HepG2 (cell line): Measurements from ENCODE around the gene ALKBH5. TPM values are rescaled to one million over a fixed set of nuclear protein-coding genes. Genes with fewer than 3 reads are reported as not detected.

ENCODE experiments used
- DMAP1 ChIP-seq: IDR thresholded peaks from 2 replicates; pipeline ENCODE4 v1.6.1; 2016
- ELF1 ChIP-seq: sonication (generic); formaldehyde crosslinking; IDR thresholded peaks from 2 replicates; pipeline ENCODE4 v1.4.0; 2020; ENCODE audit warnings: missing genetic modification reagents
- FOSL2 ChIP-seq: sonication (generic); formaldehyde crosslinking; IDR thresholded peaks from 2 replicates; pipeline ENCODE4 v1.4.0; 2020; ENCODE audit warnings: missing genetic modification reagents
- GFI1 ChIP-seq: sonication (generic); formaldehyde crosslinking; IDR thresholded peaks from 2 replicates; pipeline ENCODE4 v1.5.0; 2020; ENCODE audit warnings: missing genetic modification reagents, mild to moderate bottlenecking, borderline replicate concordance
- KDM3A ChIP-seq: IDR thresholded peaks from 2 replicates; pipeline ENCODE4 v1.6.1; 2018; ENCODE audit warnings: low read depth, missing compliant biosample characterization
- NAIF1 ChIP-seq: sonication (generic); formaldehyde crosslinking; IDR thresholded peaks from 2 replicates; pipeline ENCODE4 v1.5.0; 2020; ENCODE audit warnings: mild to moderate bottlenecking, missing genetic modification reagents, borderline replicate concordance
- TBP ChIP-seq: sonication (generic); formaldehyde crosslinking; IDR thresholded peaks from 2 replicates; pipeline ENCODE4 v1.5.0; 2020; ENCODE audit warnings: missing genetic modification reagents
- TEAD3 ChIP-seq: optimal IDR thresholded peaks from 2 replicates; pipeline ENCODE3; 2016; ENCODE audit warnings: borderline replicate concordance
- TOE1 ChIP-seq: sonication (generic); formaldehyde crosslinking; IDR thresholded peaks from 2 replicates; pipeline ENCODE4 v1.4.0; 2020; ENCODE audit warnings: mild to moderate bottlenecking, missing genetic modification reagents
- XRCC5 ChIP-seq: fragments of 200-400 bp; formaldehyde crosslinking; optimal IDR thresholded peaks from 2 replicates; pipeline ENCODE3; 2017; ENCODE audit warnings: mild to moderate bottlenecking, low read length
- ZKSCAN5 ChIP-seq: sonication (generic); formaldehyde crosslinking; IDR thresholded peaks from 2 replicates; pipeline ENCODE4 v1.5.1; 2020; ENCODE audit warnings: mild to moderate bottlenecking, missing genetic modification reagents
- ZNF225 ChIP-seq: sonication (generic); formaldehyde crosslinking; IDR thresholded peaks from 2 replicates; pipeline ENCODE4 v1.4.0; 2020; ENCODE audit warnings: mild to moderate bottlenecking, missing genetic modification reagents
- ZNF350 ChIP-seq: sonication (generic); formaldehyde crosslinking; IDR thresholded peaks from 2 replicates; pipeline ENCODE4 v1.4.0; 2020; ENCODE audit warnings: mild to moderate bottlenecking, low read depth, missing genetic modification reagents, borderline replicate concordance
- ZNF367 ChIP-seq: sonication (generic); formaldehyde crosslinking; IDR thresholded peaks from 2 replicates; pipeline ENCODE4 v1.4.0; 2020; ENCODE audit warnings: missing genetic modification reagents, borderline replicate concordance
- ZNF557 ChIP-seq: sonication (generic); formaldehyde crosslinking; IDR thresholded peaks from 2 replicates; pipeline ENCODE4 v1.4.0; 2020; ENCODE audit warnings: missing genetic modification reagents
- ZNF652 ChIP-seq: IDR thresholded peaks from 2 replicates; pipeline ENCODE4 v1.6.1; 2016; ENCODE audit warnings: low read depth, borderline replicate concordance
- ZNF776 ChIP-seq: sonication (generic); formaldehyde crosslinking; IDR thresholded peaks from 2 replicates; pipeline ENCODE4 v1.4.0; 2020; ENCODE audit warnings: mild to moderate bottlenecking, missing genetic modification reagents
- polyA plus RNA-seq, 8 experiments: library from polyadenylated mRNA; depleted of rRNA in 3 of 8; stranded (reverse) in 7 of 8; unstranded in 1 of 8; fragments of >200 nt; fragmentation: Illumina TruSeq in 4 of 8; extraction: Trizol in 4 of 8; gene quantifications; 2 replicates each; pipeline versions ENCODE4 v1.2.1 to v1.2.3, GENCODE V29; 2011 to 2016; ENCODE audit warnings: low read depth in 4 of 8, missing spikeins in 1 of 8, mixed read lengths in 1 of 8; ENCODE audit not compliant: insufficient read depth in 1 of 8
- total RNA-seq, 5 experiments: library from RNA; depleted of rRNA; stranded (reverse); fragments of >200 nt; fragmentation: Illumina TruSeq; extraction: Trizol; gene quantifications; 2 replicates each; pipeline ENCODE4 v1.2.3, GENCODE V29; 2016; ENCODE audit warnings: low read depth in 1 of 5
- TF ChIP-seq, protein P1 (sequence below): sonication (generic); formaldehyde crosslinking; IDR thresholded peaks from 2 replicates; pipeline ENCODE4 v1.5.0; 2020; ENCODE audit warnings: mild to moderate bottlenecking, missing genetic modification reagents
- TF ChIP-seq, protein P2 (sequence below): sonication (generic); formaldehyde crosslinking; IDR thresholded peaks from 2 replicates; pipeline ENCODE4 v1.5.0; 2020; ENCODE audit warnings: missing genetic modification reagents
- TF ChIP-seq, protein P3 (sequence below): sonication (generic); formaldehyde crosslinking; IDR thresholded peaks from 2 replicates; pipeline ENCODE4 v1.4.0; 2020; ENCODE audit warnings: missing genetic modification reagents
- TF ChIP-seq, protein P4 (sequence below): sonication (generic); formaldehyde crosslinking; IDR thresholded peaks from 2 replicates; pipeline ENCODE4 v1.8.1; 2023; ENCODE audit warnings: mild to moderate bottlenecking, moderate library complexity, missing genetic modification reagents
- TF ChIP-seq, protein P5 (sequence below): IDR thresholded peaks from 2 replicates; pipeline ENCODE4 v1.6.1; 2016; ENCODE audit warnings: low read depth, control low read depth
- TF ChIP-seq, protein P6 (sequence below): sonication (generic); formaldehyde crosslinking; IDR thresholded peaks from 2 replicates; pipeline ENCODE4 v1.4.0; 2020; ENCODE audit warnings: missing genetic modification reagents

ALKBH5 gene
- total and polyA plus RNA-seq, 2 of the 13 experiments (the other 11 are each of a cell fraction or from before 2014, with no cell fraction given): 68.9 to 76.9 TPM

DNA sequence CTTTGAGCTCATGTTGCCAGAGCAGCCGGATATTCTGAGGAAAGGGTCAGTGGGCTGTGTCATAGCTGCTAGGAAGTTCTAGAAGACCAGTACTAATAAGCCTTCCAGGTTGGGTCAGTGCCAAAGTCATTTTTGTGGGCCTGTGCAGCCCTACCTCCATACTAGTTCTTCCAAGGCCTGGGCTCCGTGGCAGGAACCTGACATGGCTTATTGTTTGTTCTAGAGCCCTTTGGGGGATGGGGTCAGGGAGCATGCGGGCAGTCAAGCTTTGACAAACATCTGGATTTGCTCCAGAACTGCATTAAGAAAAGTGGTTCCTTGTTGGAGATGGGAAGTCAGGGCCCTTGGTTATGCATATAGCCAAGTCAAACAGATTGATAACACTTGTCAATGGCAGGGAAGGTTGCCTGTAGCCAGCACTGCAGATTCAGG, 7.6 kb downstream of the ALKBH5 start (continued):
- TF ChIP-seq, protein P1, sequence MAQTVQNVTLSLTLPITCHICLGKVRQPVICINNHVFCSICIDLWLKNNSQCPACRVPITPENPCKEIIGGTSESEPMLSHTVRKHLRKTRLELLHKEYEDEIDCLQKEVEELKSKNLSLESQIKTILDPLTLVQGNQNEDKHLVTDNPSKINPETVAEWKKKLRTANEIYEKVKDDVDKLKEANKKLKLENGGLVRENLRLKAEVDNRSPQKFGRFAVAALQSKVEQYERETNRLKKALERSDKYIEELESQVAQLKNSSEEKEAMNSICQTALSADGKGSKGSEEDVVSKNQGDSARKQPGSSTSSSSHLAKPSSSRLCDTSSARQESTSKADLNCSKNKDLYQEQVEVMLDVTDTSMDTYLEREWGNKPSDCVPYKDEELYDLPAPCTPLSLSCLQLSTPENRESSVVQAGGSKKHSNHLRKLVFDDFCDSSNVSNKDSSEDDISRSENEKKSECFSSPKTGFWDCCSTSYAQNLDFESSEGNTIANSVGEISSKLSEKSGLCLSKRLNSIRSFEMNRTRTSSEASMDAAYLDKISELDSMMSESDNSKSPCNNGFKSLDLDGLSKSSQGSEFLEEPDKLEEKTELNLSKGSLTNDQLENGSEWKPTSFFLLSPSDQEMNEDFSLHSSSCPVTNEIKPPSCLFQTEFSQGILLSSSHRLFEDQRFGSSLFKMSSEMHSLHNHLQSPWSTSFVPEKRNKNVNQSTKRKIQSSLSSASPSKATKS: no peak
- TF ChIP-seq FOSL2 (CRISPR knock-in tag) (peak; percentile 39; the same call in 1 of the 2 replicates), ZNF557 (CRISPR knock-in tag) (peak; percentile 85; the same call in 1 of the 2 replicates), ZNF652 (CRISPR knock-in tag) (no peak), TOE1 (CRISPR knock-in tag) (no peak), TBP (CRISPR knock-in tag) (no peak), XRCC5 (no peak), KDM3A (CRISPR knock-in tag) (no peak), GFI1 (CRISPR knock-in tag) (0 out of 2 replicates have a peak, but pooled peaks have one; percentile 23), NAIF1 (CRISPR knock-in tag) (no peak), ZNF350 (CRISPR knock-in tag) (no peak), ZNF776 (CRISPR knock-in tag) (no peak), ELF1 (CRISPR knock-in tag) (no peak), ZNF367 (CRISPR knock-in tag) (no peak), ZNF225 (CRISPR knock-in tag) (no peak), TEAD3 (CRISPR knock-in tag) (peak; percentile 34), DMAP1 (CRISPR knock-in tag) (no peak), ZKSCAN5 (CRISPR knock-in tag) (no peak)
- TF ChIP-seq, protein P2, sequence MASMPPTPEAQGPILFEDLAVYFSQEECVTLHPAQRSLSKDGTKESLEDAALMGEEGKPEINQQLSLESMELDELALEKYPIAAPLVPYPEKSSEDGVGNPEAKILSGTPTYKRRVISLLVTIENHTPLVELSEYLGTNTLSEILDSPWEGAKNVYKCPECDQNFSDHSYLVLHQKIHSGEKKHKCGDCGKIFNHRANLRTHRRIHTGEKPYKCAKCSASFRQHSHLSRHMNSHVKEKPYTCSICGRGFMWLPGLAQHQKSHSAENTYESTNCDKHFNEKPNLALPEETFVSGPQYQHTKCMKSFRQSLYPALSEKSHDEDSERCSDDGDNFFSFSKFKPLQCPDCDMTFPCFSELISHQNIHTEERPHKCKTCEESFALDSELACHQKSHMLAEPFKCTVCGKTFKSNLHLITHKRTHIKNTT (CRISPR knock-in tag): no peak
- TF ChIP-seq, protein P3, sequence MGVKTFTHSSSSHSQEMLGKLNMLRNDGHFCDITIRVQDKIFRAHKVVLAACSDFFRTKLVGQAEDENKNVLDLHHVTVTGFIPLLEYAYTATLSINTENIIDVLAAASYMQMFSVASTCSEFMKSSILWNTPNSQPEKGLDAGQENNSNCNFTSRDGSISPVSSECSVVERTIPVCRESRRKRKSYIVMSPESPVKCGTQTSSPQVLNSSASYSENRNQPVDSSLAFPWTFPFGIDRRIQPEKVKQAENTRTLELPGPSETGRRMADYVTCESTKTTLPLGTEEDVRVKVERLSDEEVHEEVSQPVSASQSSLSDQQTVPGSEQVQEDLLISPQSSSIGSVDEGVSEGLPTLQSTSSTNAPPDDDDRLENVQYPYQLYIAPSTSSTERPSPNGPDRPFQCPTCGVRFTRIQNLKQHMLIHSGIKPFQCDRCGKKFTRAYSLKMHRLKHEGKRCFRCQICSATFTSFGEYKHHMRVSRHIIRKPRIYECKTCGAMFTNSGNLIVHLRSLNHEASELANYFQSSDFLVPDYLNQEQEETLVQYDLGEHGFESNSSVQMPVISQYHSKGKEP (CRISPR knock-in tag): no peak
- TF ChIP-seq, protein P4, sequence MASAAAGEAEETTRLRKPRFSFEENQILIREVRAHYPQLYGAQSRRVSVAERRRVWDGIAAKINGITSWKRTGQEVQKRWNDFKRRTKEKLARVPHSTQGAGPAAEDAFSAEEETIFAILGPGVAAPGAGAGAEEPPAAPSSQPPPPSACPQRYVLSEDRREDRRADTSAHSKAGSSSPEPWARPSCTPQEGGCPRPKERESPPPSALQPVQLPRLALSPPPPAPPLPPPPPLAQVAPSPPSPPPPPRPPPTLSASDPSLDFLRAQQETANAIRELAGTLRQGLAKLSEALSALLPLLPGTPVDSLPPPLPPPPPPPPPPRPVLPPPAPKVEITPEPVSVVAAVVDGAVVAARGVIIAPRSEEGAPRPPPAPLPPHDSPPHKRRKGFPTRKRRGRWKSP (CRISPR knock-in tag): no peak
- TF ChIP-seq, protein P5, sequence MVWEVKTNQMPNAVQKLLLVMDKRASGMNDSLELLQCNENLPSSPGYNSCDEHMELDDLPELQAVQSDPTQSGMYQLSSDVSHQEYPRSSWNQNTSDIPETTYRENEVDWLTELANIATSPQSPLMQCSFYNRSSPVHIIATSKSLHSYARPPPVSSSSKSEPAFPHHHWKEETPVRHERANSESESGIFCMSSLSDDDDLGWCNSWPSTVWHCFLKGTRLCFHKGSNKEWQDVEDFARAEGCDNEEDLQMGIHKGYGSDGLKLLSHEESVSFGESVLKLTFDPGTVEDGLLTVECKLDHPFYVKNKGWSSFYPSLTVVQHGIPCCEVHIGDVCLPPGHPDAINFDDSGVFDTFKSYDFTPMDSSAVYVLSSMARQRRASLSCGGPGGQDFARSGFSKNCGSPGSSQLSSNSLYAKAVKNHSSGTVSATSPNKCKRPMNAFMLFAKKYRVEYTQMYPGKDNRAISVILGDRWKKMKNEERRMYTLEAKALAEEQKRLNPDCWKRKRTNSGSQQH: no peak
- TF ChIP-seq, protein P6, sequence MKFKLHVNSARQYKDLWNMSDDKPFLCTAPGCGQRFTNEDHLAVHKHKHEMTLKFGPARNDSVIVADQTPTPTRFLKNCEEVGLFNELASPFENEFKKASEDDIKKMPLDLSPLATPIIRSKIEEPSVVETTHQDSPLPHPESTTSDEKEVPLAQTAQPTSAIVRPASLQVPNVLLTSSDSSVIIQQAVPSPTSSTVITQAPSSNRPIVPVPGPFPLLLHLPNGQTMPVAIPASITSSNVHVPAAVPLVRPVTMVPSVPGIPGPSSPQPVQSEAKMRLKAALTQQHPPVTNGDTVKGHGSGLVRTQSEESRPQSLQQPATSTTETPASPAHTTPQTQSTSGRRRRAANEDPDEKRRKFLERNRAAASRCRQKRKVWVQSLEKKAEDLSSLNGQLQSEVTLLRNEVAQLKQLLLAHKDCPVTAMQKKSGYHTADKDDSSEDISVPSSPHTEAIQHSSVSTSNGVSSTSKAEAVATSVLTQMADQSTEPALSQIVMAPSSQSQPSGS: no peak
